GM12878 (cell line): Measurements from ENCODE around the gene CD34. TPM values are rescaled to one million over a fixed set of nuclear protein-coding genes. Genes with fewer than 3 reads are reported as not detected.

ENCODE experiments used
- ATAC-seq: fragments of 200-7000 bp; cut with Tn5 transposase; 3 replicates; pipeline ENCODE4 v1.9.1; 2020; ENCODE audit warnings: mild to moderate bottlenecking, moderate library complexity
- BruUV-seq: library from RNA; stranded (reverse); fragments of 400-500 nt; replicated peaks from 2 replicates; lab custom pipeline; 2021; lab: Mats Ljungman, UMichigan
- CTCF ChIA-PET: fragments of 300-600 bp; sonication (Branson Sonifier 250); formaldehyde crosslinking; extraction: SDS; loops from one replicate; lab custom pipeline; 2021; ENCODE audit warnings: inconsistent platforms; lab: Yijun Ruan, JAX
- POLR2A ChIA-PET: fragments of 350-600 bp; formaldehyde crosslinking; extraction: SDS; loops from one replicate; lab custom pipeline; 2021; ENCODE audit warnings: inconsistent platforms; lab: Charles Lee
- RAD21 ChIA-PET: fragments of 300-600 bp; sonication (Branson Sonifier 250); formaldehyde crosslinking; loops from one replicate; lab custom pipeline; 2023; ENCODE audit warnings: antibody characterized with exemption; ENCODE audit not compliant: unreplicated experiment; lab: Charles Lee
- SMC1A ChIA-PET: fragments of 300-600 bp; sonication (Branson Sonifier 250); formaldehyde crosslinking; loops from one replicate; lab custom pipeline; 2023; ENCODE audit not compliant: unreplicated experiment, uncharacterized antibody; lab: Charles Lee
- DNase-seq: peaks from one replicate; pipeline ENCODE4 v3.0.0-alpha.2; 2011; ENCODE audit warnings: low read depth, low spot score
- FAIRE-seq: peaks from 3 replicates; lab custom pipeline; 2011; peaks lifted over from hg19 to GRCh38; lab: Jason Lieb, UNC
- H2AFZ ChIP-seq: 2 replicates; pipeline ENCODE4 v1.6.0; 2011; ENCODE audit warnings: low read depth, low read length, control low read depth; ENCODE audit not compliant: control insufficient read depth
- H3K27ac ChIP-seq: 2 replicates; pipeline ENCODE4 v1.5.1; 2011; ENCODE audit warnings: control low read depth; ENCODE audit not compliant: control insufficient read depth, insufficient read depth
- H3K27me3 ChIP-seq, 2 experiments: replicated peaks in 1 of 2; 2 replicates each; pipeline versions ENCODE4 v1.6.0 to v1.6.1; 2011; ENCODE audit warnings: low read length in 1 of 2; ENCODE audit not compliant: control insufficient read depth in 2 of 2, insufficient read depth in 2 of 2
- H3K36me3 ChIP-seq, 2 experiments: 2 replicates each; pipeline ENCODE4 v1.5.1; 2011; ENCODE audit warnings: low read length in 1 of 2; ENCODE audit not compliant: control insufficient read depth in 2 of 2, insufficient read depth in 2 of 2
- H3K4me1 ChIP-seq: 2 replicates; pipeline ENCODE4 v1.6.1; 2011; ENCODE audit warnings: mild to moderate bottlenecking, low read length, moderate library complexity, mixed read lengths; ENCODE audit not compliant: control insufficient read depth, insufficient read depth
- H3K4me2 ChIP-seq: 2 replicates; pipeline ENCODE4 v1.6.0; 2011; ENCODE audit warnings: control low read depth; ENCODE audit not compliant: control insufficient read depth, insufficient read depth
- H3K4me3 ChIP-seq: fragments of 200-600 bp; sonication (generic); 2 replicates; pipeline ENCODE4 v1.5.1; 2016
- H3K79me2 ChIP-seq: 2 replicates; pipeline ENCODE4 v1.6.0; 2011; ENCODE audit warnings: low read length; ENCODE audit not compliant: control insufficient read depth, insufficient read depth
- H3K9ac ChIP-seq: 2 replicates; pipeline ENCODE4 v1.8.0; 2011; ENCODE audit warnings: low read length, control low read depth, mixed read lengths; ENCODE audit not compliant: control insufficient read depth, insufficient read depth
- H3K9me3 ChIP-seq: replicated peaks from 3 replicates; pipeline ENCODE4 v1.5.1; 2011; ENCODE audit warnings: mild to moderate bottlenecking, low read length; ENCODE audit not compliant: control insufficient read depth, insufficient read depth
- H4K20me1 ChIP-seq: 2 replicates; pipeline ENCODE4 v1.6.0; 2011; ENCODE audit not compliant: control insufficient read depth, insufficient read depth
- MEF2B ChIP-seq: fragments of 450-650 bp; IDR thresholded peaks from 2 replicates; pipeline ENCODE4 v1.6.1; 2018; ENCODE audit warnings: mild to moderate bottlenecking, moderate library complexity; ENCODE audit not compliant: partially characterized antibody, poor library complexity, severe bottlenecking
- NBN ChIP-seq: fragments of 450-650 bp; IDR thresholded peaks from 2 replicates; pipeline ENCODE4 v1.6.1; 2016
- NFIC ChIP-seq: IDR thresholded peaks from 2 replicates; pipeline ENCODE4 v1.6.1; 2012; ENCODE audit warnings: low read depth, mild to moderate bottlenecking, inconsistent platforms, low read length, moderate library complexity
- RBBP5 ChIP-seq: fragments of 200-600 bp; sonication (generic); conservative IDR thresholded peaks from 2 replicates; pipeline ENCODE4 v1.6.1; 2016
- SRF ChIP-seq, 2 experiments: IDR thresholded peaks; 2 replicates each; pipeline ENCODE4 v1.6.1; 2011; ENCODE audit warnings: low read depth in 2 of 2, low read length in 2 of 2, mild to moderate bottlenecking in 1 of 2, moderate library complexity in 1 of 2
- ZBTB33 ChIP-seq: fragments of 450-650 bp; IDR thresholded peaks from 2 replicates; pipeline ENCODE4 v1.6.1; 2017; ENCODE audit warnings: mild to moderate bottlenecking
- WGBS: methylation state at CpG from one replicate; pipeline ENCODE4 v1.1.6; 2016; ENCODE audit warnings: low lambda C conversion rate; ENCODE audit not compliant: insufficient replicate concordance, insufficient coverage; ENCODE audit errors: missing lambda C conversion rate; 5-methylcytosine and 5-hydroxymethylcytosine counted together
- in situ Hi-C: fragments of 300-500 bp; cut with MboI; formaldehyde crosslinking; loops from 9 replicates; pipeline ENCODE4 v1.14.3; 2018; ENCODE audit warnings: mixed read lengths
- intact Hi-C: fragments of 100-400 bp; cut with micrococcal nuclease; formaldehyde crosslinking; loops from one replicate; pipeline ENCODE4 v1.14.2; 2022; ENCODE audit not compliant: unreplicated experiment
- polyA plus RNA-seq, 11 experiments: library from polyadenylated mRNA; depleted of rRNA in 4 of 11; unstranded in 6 of 11; stranded (reverse) in 5 of 11; fragments of >200 nt; fragmentation: Nextera tagmentation in 4 of 11; fragmentation: Illumina TruSeq in 1 of 11; extraction: Ambion mirVana in 4 of 11; extraction: Trizol in 1 of 11; gene quantifications; 1 replicate in 1 of 11; 2 replicates in 10 of 11; pipeline versions ENCODE4 v1.2.1 to v1.2.3, GENCODE V29; 2011 to 2016; ENCODE audit warnings: inconsistent platforms in 2 of 11, missing spikeins in 2 of 11, low read depth in 1 of 11
- total RNA-seq, 4 experiments: library from RNA; depleted of rRNA in 3 of 4; stranded (reverse); fragments of >200 nt in 3 of 4; fragmentation: Illumina TruSeq in 1 of 4; extraction: Trizol in 1 of 4; gene quantifications; 2 replicates each; pipeline versions ENCODE4 v1.2.1 to v1.2.3, GENCODE V29; 2013 to 2021
- TF ChIP-seq, protein P1 (sequence below): fragments of 450-650 bp; IDR thresholded peaks from 2 replicates; pipeline ENCODE4 v1.6.1; 2016; ENCODE audit warnings: mild to moderate bottlenecking
- TF ChIP-seq, protein P2 (sequence below): fragments of 450-650 bp; IDR thresholded peaks from 2 replicates; pipeline ENCODE4 v1.6.1; 2017; ENCODE audit warnings: antibody characterized with exemption, mild to moderate bottlenecking, moderate library complexity
- TF ChIP-seq, protein P3 (sequence below): IDR thresholded peaks from 2 replicates; pipeline ENCODE4 v1.6.1; 2012; ENCODE audit warnings: low read depth, low read length, improper control_type of control experiment

Gene CD34
- total and polyA plus RNA-seq, 10 of the 15 experiments (the other 5 are each of a cell fraction or from before 2014, with no cell fraction given), result under 0.01 to 0.08 (median 0.02) TPM; not detected in 6

- POLR2A ChIA-PET, result interaction anchor here (2.9 to 22.9 kb wide), 2 partner anchors 15 to 44 kb away, joined by 17 to 620 read pairs; no protein-coding TSS in a partner anchor
- RAD21 ChIA-PET, result interaction anchor here (1.0 to 16.7 kb wide), 11 partner anchors 9 to 94 kb away, joined by 3 to 265 read pairs (median 10); no protein-coding TSS in a partner anchor
- H3K27ac ChIP-seq, result no peak overlapping the region
- DNase-seq (no peak), FAIRE-seq (no peak), ATAC-seq (no peak)
- H2AFZ ChIP-seq, result no peak overlapping the region
- TF ChIP-seq, protein P1, sequence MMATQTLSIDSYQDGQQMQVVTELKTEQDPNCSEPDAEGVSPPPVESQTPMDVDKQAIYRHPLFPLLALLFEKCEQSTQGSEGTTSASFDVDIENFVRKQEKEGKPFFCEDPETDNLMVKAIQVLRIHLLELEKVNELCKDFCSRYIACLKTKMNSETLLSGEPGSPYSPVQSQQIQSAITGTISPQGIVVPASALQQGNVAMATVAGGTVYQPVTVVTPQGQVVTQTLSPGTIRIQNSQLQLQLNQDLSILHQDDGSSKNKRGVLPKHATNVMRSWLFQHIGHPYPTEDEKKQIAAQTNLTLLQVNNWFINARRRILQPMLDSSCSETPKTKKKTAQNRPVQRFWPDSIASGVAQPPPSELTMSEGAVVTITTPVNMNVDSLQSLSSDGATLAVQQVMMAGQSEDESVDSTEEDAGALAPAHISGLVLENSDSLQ, result no peak
- TF ChIP-seq SRF (IDR thresholded peaks at IDR 0.05; ENCODE audit: low read depth in 2 of 2, low read length in 2 of 2) (no peak), NFIC (no peak), RBBP5 (no peak), NBN (no peak), ZBTB33 (no peak), MEF2B (no peak)
- TF ChIP-seq, protein P2, sequence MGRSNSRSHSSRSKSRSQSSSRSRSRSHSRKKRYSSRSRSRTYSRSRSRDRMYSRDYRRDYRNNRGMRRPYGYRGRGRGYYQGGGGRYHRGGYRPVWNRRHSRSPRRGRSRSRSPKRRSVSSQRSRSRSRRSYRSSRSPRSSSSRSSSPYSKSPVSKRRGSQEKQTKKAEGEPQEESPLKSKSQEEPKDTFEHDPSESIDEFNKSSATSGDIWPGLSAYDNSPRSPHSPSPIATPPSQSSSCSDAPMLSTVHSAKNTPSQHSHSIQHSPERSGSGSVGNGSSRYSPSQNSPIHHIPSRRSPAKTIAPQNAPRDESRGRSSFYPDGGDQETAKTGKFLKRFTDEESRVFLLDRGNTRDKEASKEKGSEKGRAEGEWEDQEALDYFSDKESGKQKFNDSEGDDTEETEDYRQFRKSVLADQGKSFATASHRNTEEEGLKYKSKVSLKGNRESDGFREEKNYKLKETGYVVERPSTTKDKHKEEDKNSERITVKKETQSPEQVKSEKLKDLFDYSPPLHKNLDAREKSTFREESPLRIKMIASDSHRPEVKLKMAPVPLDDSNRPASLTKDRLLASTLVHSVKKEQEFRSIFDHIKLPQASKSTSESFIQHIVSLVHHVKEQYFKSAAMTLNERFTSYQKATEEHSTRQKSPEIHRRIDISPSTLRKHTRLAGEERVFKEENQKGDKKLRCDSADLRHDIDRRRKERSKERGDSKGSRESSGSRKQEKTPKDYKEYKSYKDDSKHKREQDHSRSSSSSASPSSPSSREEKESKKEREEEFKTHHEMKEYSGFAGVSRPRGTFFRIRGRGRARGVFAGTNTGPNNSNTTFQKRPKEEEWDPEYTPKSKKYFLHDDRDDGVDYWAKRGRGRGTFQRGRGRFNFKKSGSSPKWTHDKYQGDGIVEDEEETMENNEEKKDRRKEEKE, result no peak
- TF ChIP-seq, protein P3, sequence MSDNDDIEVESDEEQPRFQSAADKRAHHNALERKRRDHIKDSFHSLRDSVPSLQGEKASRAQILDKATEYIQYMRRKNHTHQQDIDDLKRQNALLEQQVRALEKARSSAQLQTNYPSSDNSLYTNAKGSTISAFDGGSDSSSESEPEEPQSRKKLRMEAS, result no peak
- intact Hi-C loops, result loop anchor here (1.0 kb wide), 1 partner anchor 42 kb away; no protein-coding TSS in a partner anchor
- H3K79me2 ChIP-seq, result peaks cover 17% of the 10 kb centered on the region
- BruUV-seq, result no TSS peak
- no peaks in the 10 kb centered on the region for H3K27me3 ChIP-seq
- in situ Hi-C loops, result loop anchor here (5.0 kb wide), 1 partner anchor 38 kb away; no protein-coding TSS in a partner anchor
- H3K4me1 ChIP-seq, result peaks cover 47% of the 10 kb centered on the region
- H3K4me2 ChIP-seq, result no peak overlapping the region
- no peaks in the 10 kb centered on the region for H4K20me1 ChIP-seq
- CTCF ChIA-PET, result interaction anchor here (1.0 to 17.7 kb wide), 12 partner anchors 8 to 73 kb away, joined by 3 to 821 read pairs (median 6); no protein-coding TSS in a partner anchor
- 74% methylated on average over 6 of the region's 6 CpGs for WGBS
- H3K9me3 ChIP-seq, result no peaks in the 10 kb centered on the region
- no peak overlapping the region for H3K4me3 ChIP-seq
- peaks cover 0 to 5% of the 10 kb centered on the region in 2 experiments; a peak in 2 of 4 replicates for H3K36me3 ChIP-seq
- H3K9ac ChIP-seq, result no peak overlapping the region
- SMC1A ChIA-PET, result interaction anchor here (0.7 to 21.3 kb wide), 10 partner anchors 8 to 93 kb away, joined by 3 to 444 read pairs (median 10); no protein-coding TSS in a partner anchor
Observed at GRCh38 chr1:207869859-207870258, 41.1 kb downstream of the CD34 start.
